GM19351 (cell line): ENCODE results near the gene UFSP2.

Source experiments
- ATAC-seq: cut with Tn5 transposase; IDR thresholded peaks from one replicate; pipeline ENCODE4 v1.9.1; 2021; ENCODE audit warnings: mild to moderate bottlenecking, moderate library complexity; ENCODE audit not compliant: unreplicated experiment

UFSP2 gene, protein sequence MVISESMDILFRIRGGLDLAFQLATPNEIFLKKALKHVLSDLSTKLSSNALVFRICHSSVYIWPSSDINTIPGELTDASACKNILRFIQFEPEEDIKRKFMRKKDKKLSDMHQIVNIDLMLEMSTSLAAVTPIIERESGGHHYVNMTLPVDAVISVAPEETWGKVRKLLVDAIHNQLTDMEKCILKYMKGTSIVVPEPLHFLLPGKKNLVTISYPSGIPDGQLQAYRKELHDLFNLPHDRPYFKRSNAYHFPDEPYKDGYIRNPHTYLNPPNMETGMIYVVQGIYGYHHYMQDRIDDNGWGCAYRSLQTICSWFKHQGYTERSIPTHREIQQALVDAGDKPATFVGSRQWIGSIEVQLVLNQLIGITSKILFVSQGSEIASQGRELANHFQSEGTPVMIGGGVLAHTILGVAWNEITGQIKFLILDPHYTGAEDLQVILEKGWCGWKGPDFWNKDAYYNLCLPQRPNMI

DNA sequence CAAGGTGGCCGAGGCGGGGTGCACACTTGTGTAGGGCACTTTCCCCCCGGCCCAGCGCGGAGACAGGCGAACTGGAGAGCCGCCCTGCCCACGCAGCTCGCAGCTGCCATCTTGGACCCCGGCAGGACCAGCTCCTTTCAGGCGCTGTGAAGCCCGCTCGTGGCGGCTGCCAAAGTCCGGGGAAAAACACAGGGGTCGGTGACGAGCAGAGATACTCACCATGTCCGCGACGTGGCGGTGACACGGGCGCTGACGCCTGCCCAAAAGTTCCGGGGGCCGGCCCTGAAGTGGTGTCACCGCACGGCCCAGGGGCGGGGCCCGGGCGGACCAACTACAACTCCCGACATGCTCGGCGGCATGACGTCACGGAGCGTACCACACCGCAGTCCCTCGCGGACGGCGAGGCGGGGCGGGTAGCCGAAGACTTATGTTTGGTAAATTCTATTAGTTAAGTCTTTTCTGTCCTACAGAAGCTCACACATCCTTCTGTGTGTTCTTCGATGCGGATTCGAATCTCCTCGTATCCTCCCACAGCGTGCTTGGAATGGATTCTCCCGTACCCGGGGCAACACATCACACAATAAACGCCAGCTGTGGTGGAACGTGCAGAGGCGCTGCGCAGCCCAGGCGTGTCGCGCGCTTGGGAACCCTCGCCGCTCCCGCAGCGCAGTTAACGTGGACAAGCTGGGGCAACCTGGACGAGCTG is at the start of gene UFSP2:
TSS of gene UFSP2 (minus strand) at position 318 of the 706 bp plus-strand sequence. CDS start at position 222, 96 bp downstream.
- ATAC-seq: peak; percentile 88

DNA sequence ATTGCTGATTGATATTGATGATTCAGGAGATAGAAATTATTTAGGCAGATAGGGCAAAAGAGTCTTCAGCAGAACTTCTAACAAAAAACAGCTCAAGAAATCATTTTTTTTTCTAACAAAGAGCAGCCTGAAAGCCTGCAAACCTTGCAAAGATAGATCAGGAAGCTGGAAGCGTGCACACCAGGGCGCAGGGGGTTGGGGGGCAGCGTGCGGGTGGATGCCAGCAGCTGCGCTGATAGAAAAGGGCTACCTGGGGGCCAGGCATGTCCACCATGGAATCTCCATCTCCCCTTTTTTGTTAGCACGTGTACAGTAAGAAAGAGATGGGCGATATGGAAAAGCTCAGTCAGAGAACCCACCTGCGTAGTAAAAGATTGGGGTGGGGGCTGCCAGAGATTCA is 47.5 kb upstream of the UFSP2 start:
- no peak for ATAC-seq

DNA sequence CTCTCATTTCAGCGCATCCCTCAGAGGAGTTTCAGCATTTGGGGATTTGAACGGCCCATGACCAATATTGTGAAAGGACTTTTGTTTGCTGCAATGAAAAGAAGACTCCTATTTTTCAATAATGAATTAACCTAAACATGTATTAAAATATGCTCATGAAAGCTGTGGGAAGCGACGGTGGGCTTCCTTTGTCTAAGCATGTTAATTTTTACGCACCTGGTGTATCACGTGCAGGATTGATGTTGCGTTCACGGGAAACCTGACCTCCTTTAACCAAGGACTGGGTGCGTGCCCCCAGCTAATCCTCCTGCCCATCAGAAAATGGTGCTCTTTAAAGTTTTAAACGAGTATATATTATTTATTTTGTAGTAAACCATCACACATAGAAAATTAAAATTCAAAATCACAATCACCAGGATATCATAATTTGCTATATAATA is 46.4 kb upstream of the UFSP2 start:
- no peak for ATAC-seq

DNA sequence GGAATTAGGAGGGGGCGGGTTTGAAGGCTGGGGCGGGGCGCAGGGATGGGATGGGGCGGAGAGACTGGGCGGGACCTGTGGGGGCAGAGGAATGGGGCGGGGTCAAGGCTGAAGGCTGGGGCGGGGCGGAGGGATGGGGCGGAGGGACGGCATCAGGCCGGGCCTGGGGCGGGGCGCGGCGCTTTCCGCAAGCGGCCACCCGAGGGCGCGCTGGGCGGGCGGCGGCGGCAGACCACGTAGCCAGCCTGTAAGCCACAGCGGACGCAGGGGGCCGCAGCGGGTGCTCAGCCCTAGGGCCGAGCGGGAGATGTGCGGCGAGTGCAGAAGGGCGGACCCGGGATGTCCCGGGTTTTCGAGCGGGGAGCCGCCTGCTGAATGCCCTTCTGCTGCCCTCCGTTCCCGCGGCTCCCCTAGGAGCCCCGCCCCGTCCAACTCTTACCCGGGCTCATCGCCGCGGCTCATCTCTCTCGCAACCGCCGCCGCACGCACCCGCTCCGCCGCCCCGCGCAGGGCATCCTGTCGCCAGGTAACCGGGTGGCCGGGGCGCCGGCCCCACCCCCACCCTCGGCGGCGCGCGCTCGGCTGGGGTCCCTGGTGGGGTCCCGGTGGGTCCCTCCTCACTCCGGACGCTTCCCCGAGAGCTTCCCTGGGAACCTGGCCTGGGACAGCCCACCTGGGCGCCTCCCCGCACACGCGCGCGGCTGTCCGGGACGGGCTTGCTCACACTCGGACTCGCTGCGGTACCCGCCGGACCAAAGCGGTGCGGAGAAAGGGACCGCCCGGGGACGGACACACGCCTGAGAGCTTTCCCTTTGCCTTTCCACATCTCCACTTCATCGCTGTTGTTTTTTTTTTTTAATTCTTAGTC is 45.7 kb upstream of the UFSP2 start, which contains the start of gene CCDC110:
TSS of gene CCDC110 (minus strand) at position 499 of the 868 bp plus-strand sequence. CDS start at position 449, 50 bp downstream.
- peak; percentile 81 for ATAC-seq

DNA sequence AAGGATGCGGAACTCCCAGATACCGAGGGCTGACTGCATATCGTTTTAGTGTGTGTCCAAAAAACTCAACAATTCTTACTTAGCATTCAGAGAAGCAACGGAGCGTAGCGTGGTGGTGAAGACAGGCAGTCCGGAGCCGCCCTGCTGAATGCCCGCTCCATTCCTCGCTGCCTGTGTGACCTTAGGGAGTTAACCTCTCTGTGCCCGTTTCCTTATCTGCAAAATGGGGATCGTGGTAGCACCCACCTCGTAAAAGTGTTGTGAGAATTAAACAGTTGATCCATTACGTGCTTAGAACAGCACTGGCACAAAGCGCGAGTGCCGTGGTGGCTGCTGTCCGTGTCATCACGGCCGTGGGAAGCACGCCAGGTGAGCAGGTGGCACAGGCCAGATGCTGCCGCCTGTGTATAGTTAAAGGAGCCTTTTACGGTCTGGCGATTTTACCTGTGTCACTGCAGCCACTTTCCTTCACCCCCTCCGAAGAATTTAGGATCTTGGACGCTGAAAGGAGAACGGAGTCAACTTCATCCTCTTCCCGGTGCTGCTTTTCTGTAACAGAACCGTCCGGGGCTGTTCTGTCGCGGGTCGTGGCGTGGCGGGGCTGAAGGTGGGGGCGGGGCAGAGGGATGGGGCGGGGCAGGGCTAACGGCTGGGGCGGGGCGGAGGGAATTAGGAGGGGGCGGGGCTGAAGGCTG is 44.9 kb upstream of the UFSP2 start:
- peak; percentile 19 for ATAC-seq

DNA sequence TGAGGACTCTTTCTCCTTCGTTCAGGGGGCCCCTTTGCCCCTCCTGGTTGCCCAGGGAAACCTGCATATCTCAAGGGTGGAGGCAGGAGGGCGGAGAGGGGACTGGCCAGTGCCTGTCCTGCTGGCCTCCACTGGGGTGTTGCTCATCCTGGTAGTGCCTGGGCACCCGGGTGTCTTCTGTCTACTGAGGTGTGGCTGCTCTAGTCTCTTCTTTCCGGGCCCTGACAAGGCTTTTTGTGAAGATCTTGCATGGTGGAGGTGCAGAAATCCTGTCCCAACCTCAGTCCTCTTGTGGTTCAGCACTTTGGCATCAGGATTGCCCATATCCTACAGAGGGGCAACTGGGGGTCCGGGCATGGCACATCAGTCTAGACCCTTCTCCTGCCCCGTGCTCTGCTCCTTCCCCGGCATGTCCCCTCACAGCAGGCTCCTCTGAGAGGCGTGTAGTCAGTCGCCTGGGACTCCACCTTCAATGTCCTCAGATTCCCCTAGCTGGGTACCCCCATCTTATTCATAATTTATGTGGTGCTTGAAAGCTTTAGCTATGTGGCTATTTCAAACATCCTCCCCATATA is 43.9 kb upstream of the UFSP2 start:
- ATAC-seq: no peak

DNA sequence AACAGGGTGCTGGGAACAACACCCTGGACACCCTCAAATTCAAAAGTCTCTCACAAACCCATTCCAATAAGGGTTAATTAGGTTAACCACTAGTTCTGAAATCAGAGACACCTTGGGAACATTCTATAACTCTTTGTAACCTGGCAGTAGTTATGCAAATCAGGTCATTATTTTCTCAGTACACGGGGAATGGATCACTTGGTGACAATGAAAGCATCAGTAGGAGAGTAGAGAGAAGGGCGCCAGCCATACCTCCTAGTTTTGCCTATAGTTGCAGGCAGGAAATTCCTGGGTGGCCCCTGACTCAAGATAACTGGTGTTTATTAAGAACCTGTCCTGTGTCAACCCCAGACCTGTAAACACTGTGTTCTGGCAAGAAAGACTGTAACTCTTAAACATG is 43.2 kb upstream of the UFSP2 start:
- no peak for ATAC-seq

DNA sequence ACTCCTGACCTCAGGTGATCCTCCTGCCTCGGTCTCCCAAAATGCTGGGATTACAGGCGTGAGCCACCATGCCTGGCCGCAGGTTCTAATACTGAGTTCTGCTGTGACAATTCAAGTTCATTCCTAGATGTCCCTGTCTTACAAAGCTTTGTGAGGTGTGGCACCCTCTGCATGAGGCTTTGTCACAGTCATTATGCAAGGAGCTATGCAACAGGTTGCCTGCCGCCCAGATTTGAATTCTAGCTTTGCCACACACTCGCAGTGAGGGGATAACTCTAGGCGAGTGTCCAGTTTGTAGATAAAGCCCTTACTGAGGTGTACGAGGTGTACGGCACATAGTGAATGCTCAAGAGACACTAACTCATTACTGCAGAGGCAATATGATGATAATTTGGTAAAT is 42.2 kb upstream of the UFSP2 start:
- ATAC-seq: no peak

DNA sequence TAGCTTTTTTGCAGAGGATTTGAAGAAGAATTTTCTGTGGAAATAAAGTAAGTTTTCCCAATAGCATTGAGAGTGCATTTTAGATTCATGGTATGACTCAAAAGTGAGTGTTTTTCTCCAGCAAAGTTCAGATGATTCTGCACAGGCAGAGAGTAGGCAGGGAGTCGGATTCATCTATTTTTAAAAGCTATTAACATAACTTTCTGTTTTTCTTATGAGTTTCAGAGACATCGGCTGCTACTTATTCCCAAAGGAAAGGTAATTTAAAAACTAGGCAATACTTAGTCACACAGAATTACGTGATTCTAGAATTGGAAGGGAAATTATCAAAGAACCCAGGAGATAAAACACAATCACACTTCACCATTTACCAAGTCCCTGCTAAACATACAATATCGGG is 41.3 kb upstream of the UFSP2 start:
- no peak for ATAC-seq

DNA sequence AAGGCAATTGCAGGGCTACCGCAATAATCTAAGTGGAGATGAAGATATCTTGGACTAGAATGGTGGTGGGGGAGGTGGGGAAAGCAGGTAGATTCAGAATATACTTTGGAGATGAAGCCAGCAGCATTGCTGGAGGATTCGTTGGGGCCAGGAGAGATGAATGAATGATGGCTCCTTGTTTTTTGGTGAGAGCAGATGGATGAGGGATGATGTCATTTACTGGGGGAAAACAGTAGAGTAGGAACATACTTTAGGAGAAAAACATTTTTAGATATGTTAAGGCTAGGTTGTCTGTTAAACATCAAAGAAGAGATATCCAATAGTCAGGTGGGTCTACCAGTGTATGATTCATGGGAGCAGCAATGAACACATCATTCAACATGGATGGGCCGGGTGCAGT is 39.9 kb upstream of the UFSP2 start:
- no peak for ATAC-seq

DNA sequence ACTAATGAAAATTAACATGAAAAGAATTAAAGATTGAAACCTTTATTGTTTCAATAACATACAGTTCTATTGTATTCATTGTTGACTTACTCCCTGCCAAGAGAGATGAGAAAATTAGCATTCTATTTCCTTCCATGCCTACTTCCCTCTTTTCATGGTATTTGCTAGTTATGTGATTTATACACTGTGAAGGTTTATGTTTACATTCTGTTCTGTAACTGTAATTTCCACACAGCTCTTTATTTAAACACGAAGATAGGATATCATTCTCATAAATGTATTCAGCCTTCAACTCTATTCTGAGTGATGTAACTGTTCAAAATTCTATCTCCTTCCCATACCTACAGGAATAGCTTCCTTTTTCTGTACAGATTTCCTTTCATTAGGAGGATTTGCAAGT is 39.1 kb upstream of the UFSP2 start:
- no peak for ATAC-seq

DNA sequence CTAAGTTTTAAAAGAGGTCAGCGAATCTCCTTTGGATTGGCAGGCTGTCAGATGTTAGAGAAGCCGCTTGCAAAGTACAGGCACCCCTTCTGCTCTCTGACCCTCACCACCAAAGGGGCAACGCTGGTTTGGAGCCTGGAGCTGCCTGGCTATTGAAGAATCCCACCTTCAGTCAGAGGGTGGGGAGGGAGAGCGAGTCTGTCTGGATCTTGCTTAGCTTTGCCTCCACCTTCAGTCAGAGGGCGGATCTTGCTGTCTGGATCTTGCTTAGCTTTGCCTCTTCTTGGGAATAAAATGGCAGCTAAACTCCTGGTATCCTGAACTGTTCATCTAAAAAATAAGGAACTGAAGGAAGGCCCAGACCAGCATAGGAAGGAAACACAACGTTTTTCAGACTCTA is 38.4 kb upstream of the UFSP2 start:
- no peak for ATAC-seq

DNA sequence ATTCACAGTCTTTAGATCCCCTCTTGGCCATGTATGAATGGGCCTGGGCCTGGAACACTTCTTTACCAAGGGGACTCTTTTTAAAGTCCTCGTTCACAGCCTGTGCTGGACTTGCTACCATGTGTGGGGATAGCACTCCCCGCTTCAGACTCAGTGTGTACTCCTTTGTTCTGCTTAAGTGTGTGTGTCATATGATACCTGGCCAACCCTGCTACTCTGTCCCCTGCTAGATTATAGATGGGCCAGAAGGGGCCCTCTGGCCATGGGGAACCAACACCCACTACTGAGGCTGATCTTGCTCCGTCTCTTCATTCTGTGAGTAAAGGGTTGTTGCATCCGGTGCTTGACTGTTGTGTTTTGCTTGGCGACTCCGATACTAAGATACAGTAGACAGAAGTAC is 37.8 kb upstream of the UFSP2 start:
- ATAC-seq: no peak

DNA sequence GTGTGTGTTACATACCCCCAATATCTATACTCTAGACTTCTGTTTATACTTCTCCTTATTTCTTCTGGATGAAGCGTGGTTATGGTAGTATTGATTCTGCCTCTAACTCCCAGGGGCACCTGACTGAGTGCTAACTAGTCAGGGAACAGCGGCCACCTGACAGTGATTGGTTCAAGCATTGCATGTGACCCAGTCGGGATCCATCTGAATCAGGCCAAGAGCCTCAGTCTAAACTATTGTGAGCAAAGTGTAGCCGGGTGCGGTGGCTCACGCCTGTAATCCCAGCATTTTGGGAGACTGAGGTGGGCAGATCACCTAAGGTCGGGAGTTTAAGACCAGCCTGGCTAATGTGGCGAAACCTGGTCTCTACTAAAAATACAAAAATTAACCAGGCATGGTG is 35.8 kb upstream of the UFSP2 start:
- no peak for ATAC-seq

DNA sequence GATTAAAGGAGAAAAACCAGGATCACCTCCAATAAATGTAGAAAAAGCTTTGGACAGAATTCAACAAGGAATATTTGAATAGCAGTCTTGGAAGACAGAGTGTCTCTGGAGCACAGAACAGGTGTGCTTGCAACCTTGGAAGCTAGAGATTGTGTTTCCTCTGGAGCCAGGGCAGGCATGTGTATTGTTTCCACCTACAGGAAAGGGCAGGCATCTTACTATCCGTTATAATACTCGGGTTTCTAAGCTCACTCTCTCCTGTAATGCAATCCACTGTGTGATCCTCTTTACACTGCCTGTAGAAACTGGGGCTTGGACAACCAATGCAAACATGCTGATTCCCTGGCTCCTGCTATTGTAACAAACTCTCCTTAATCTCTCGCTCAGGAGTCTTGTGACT is 31.4 kb upstream of the UFSP2 start:
- no peak for ATAC-seq

DNA sequence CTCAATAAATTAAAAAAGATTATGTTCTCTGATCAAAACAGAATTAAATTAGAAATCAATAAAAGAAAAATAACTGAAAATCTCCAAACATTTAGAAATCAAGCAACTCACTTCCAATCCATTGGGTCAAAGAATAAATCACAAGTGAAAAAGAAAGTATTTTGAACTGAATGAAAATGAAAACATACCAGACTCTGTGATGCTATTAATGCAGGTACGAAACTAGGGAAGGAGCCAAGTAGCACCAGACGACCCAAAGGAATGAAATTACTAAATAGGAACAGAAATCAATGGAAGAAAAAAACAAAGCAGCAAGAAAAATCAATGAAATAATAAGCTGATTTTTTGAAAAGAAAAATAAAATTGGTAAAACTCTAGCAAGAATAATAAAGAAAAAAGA is 30.4 kb upstream of the UFSP2 start:
- ATAC-seq: no peak

DNA sequence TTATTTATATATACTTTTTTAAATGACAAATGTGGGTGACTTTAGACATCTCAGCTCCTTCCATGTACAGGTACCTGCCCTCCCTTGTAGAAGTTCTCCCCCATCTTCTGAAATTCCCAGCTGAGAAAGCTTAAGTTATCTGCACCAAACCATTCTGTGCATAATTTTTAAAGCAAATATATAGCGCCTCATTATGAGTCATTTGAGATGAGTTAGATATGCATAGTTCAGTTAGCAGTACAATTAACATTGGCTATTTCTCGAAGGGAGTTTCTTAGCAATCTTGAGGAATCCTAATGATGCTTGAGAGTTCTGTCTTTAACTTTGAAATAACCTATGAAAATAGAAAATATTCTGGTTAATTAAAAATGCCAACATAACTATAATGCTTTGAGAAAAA is 19.4 kb upstream of the UFSP2 start:
- ATAC-seq: no peak

DNA sequence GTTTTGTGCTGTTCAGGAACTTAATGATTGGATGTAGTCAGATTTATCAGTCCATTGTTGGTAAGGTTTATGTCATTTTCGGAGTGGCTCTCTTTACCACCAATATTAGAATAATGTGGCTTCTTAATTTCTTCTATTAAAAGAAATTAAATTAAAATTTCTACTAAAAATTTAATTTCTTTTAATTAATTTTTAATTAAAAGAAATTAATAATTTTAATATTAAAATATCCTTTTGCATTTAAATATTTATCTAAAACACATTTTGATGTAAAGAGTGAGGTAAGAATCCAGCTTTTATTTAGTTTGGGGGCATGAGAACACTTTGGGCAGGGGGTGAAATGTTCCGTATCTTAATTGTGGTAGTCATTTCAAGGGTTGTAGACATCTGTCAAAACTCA is 15.7 kb upstream of the UFSP2 start:
- ATAC-seq: no peak

DNA sequence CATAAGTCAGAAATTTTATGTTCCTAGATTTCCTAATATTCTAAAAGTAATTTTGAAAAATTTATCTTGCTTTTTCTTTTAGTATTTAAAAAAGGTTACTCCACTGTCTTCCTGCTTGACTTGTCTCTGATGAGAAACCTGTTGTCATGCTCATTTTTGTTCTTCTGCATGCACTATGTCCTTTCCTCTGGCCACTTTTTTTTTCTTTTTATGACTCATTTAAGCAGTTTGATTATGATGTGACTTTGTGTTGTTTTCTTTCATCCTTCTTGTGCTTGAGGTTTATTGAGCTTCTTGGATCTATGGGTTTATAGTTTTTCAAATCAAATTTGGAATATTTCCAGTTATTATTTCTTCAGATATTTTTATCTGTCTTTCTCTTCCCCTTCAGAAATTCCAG is 12.0 kb upstream of the UFSP2 start:
- peak; percentile 82 for ATAC-seq

DNA sequence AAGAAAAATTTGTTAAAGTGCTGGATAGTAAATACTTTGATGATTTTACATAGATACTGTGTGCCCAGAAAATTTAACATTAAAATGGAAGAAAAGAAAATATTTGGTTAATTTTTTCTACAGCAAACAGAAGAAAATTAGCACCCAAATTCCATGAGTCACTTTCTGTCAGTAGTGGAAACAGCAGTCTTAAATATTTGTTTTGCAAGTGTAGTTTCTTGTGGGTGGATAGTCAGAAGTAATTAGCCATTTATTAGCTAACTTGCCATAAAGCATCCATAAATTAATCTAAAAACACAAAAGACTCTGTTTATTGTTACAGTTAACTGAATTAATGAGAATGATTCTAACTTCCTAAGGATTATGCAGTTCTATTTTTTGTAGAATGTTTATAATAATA is 9.7 kb upstream of the UFSP2 start:
- ATAC-seq: no peak
